GM23248 (cell line): ENCODE measurements around the gene VARS2. TPM values are rescaled to one million over a fixed set of nuclear protein-coding genes. Genes with fewer than 3 reads are reported as not detected.
"Not testable (repeated sequence)": the region's sequence is repeated elsewhere in the genome, so short reads cannot be mapped to it uniquely, and the experiment has no call there.

Experiments used
- DNase-seq: peaks from one replicate; pipeline ENCODE4 v3.0.0-alpha.2; 2015
- H2AFZ ChIP-seq: fragments of 200-600 bp; sonication (generic); 2 replicates; pipeline ENCODE4 v1.6.1; 2016; ENCODE audit warnings: antibody characterized with exemption
- H3F3A ChIP-seq: fragments of 200-600 bp; sonication (generic); 2 replicates; pipeline ENCODE4 v1.6.1; 2016; ENCODE audit warnings: mild to moderate bottlenecking, antibody characterized with exemption, mixed run types; ENCODE audit not compliant: insufficient read depth
- H3K27ac ChIP-seq: fragments of 200-600 bp; sonication (generic); 2 replicates; pipeline ENCODE4 v1.5.1; 2016; ENCODE audit warnings: mild to moderate bottlenecking
- H3K27me3 ChIP-seq: fragments of 200-600 bp; sonication (generic); replicated peaks from 2 replicates; pipeline ENCODE4 v1.6.1; 2016; ENCODE audit warnings: mild to moderate bottlenecking; ENCODE audit not compliant: insufficient read depth
- H3K36me3 ChIP-seq: fragments of 200-600 bp; sonication (generic); 2 replicates; pipeline ENCODE4 v1.6.1; 2016; ENCODE audit warnings: low read depth, mild to moderate bottlenecking
- H3K4me1 ChIP-seq: fragments of 200-600 bp; sonication (generic); 2 replicates; pipeline ENCODE4 v1.6.1; 2016; ENCODE audit warnings: mild to moderate bottlenecking; ENCODE audit not compliant: insufficient read depth
- H3K4me2 ChIP-seq: fragments of 200-600 bp; sonication (generic); one replicate; pipeline ENCODE4 v1.6.1; 2016; ENCODE audit warnings: mild to moderate bottlenecking; ENCODE audit not compliant: unreplicated experiment
- H3K4me3 ChIP-seq: fragments of 200-600 bp; sonication (generic); 2 replicates; pipeline ENCODE4 v1.5.1; 2016; ENCODE audit warnings: mild to moderate bottlenecking
- H3K79me2 ChIP-seq: fragments of 200-600 bp; sonication (generic); 2 replicates; pipeline ENCODE4 v1.6.1; 2016; ENCODE audit warnings: mild to moderate bottlenecking; ENCODE audit not compliant: insufficient read depth
- H3K9ac ChIP-seq: fragments of 200-600 bp; sonication (generic); 2 replicates; pipeline ENCODE4 v1.6.1; 2016; ENCODE audit warnings: mild to moderate bottlenecking
- H3K9me2 ChIP-seq: fragments of 200-600 bp; sonication (generic); 2 replicates; pipeline ENCODE4 v1.6.1; 2016; ENCODE audit warnings: mixed run types, mild to moderate bottlenecking, moderate library complexity; ENCODE audit not compliant: insufficient read depth
- H3K9me3 ChIP-seq: fragments of 200-600 bp; sonication (generic); one replicate; pipeline ENCODE4 v1.6.1; 2017; ENCODE audit warnings: low read depth
- H4K20me1 ChIP-seq: fragments of 200-600 bp; sonication (generic); 2 replicates; pipeline ENCODE4 v1.6.0; 2016; ENCODE audit not compliant: insufficient read depth
- EZH2 ChIP-seq: fragments of 200-600 bp; sonication (generic); IDR thresholded peaks from 2 replicates; pipeline ENCODE4 v1.6.1; 2018; ENCODE audit warnings: antibody characterized with exemption, mild to moderate bottlenecking; ENCODE audit not compliant: insufficient read depth, poor library complexity, severe bottlenecking
- EZH2phosphoT487 ChIP-seq: fragments of 200-600 bp; sonication (generic); IDR thresholded peaks from 2 replicates; pipeline ENCODE4 v1.6.1; 2018; ENCODE audit warnings: antibody characterized with exemption, moderate library complexity, mild to moderate bottlenecking, low read depth; ENCODE audit not compliant: insufficient read depth
- WGBS, 2 experiments: methylation state at CpG; one replicate each; pipeline ENCODE4 v1.1.6; 2015 to 2017; ENCODE audit warnings: low lambda C conversion rate in 2 of 2, low coverage in 1 of 2; ENCODE audit errors: missing lambda C conversion rate in 2 of 2; 5-methylcytosine and 5-hydroxymethylcytosine counted together
- in situ Hi-C: fragments of 300-500 bp; cut with MboI; formaldehyde crosslinking; loops from 2 replicates; pipeline ENCODE4 v1.15.0; 2020
- polyA plus RNA-seq: library from polyadenylated mRNA; unstranded; fragments of >200 nt; fragmentation: Nextera tagmentation; extraction: Ambion mirVana; gene quantifications from 2 replicates; pipeline ENCODE4 v1.2.1, GENCODE V29; 2016
- total RNA-seq: library from RNA; depleted of rRNA; stranded (reverse); fragments of >200 nt; shearing (Covaris generic); gene quantifications from 2 replicates; pipeline ENCODE4 v1.2.3, GENCODE V29; 2014

VARS2 gene
- total and polyA plus RNA-seq, 2 experiments from 2014 or later, result 9.9 to 20.8 TPM

GRCh38 chr6:30897882-30898281, 16.2 kb upstream of the VARS2 start:
- no peaks in the 10 kb centered on the region for H3K36me3 ChIP-seq

GRCh38 chr6:30898750-30899360, 15.2 kb upstream of the VARS2 start:
- WGBS, 2 experiments, result 79 to 80% methylated on average over 23 of the region's 23 CpGs
- H3K4me2 ChIP-seq, result no peak overlapping the region
- DNase-seq, result no peak
- H3K9me2 ChIP-seq, result no peaks in the 10 kb centered on the region
- H3K9me3 ChIP-seq, result no peaks in the 10 kb centered on the region
- no peaks in the 10 kb centered on the region for H4K20me1 ChIP-seq
- TF ChIP-seq EZH2, result no peak
- no peak for TF ChIP-seq EZH2phosphoT487
- no peaks in the 10 kb centered on the region for H3F3A ChIP-seq
- H3K4me3 ChIP-seq, result no peak overlapping the region
- no peaks in the 10 kb centered on the region for H3K36me3 ChIP-seq
- H2AFZ ChIP-seq, result no peak overlapping the region
- H3K27ac ChIP-seq, result no peak overlapping the region
- no peaks in the 10 kb centered on the region for H3K27me3 ChIP-seq
- H3K9ac ChIP-seq, result no peak overlapping the region
- in situ Hi-C loops, result no loop called here
- H3K79me2 ChIP-seq, result no peaks in the 10 kb centered on the region
- no peaks in the 10 kb centered on the region for H3K4me1 ChIP-seq

More at GRCh38 chr6:30897882-30898281, 16.2 kb upstream of the VARS2 start:
- Histone ChIP-seq H4K20me1 (no peaks in the 10 kb centered on the region), H3K9me2 (no peaks in the 10 kb centered on the region), H3K4me1 (no peaks in the 10 kb centered on the region), H3F3A (no peaks in the 10 kb centered on the region), H3K4me3 (no peak overlapping the region), H2AFZ (no peak overlapping the region), H3K79me2 (no peaks in the 10 kb centered on the region), H3K27me3 (no peaks in the 10 kb centered on the region), H3K27ac (no peak overlapping the region), H3K9me3 (no peaks in the 10 kb centered on the region), H3K4me2 (no peak overlapping the region), H3K9ac (no peak overlapping the region)
- no peak for DNase-seq
- in situ Hi-C loops, result no loop called here
- WGBS, 2 experiments, result 94 to 95% methylated on average over 15 to 16 of the region's 16 CpGs
- TF ChIP-seq EZH2phosphoT487 (no peak), EZH2 (no peak)

DNA sequence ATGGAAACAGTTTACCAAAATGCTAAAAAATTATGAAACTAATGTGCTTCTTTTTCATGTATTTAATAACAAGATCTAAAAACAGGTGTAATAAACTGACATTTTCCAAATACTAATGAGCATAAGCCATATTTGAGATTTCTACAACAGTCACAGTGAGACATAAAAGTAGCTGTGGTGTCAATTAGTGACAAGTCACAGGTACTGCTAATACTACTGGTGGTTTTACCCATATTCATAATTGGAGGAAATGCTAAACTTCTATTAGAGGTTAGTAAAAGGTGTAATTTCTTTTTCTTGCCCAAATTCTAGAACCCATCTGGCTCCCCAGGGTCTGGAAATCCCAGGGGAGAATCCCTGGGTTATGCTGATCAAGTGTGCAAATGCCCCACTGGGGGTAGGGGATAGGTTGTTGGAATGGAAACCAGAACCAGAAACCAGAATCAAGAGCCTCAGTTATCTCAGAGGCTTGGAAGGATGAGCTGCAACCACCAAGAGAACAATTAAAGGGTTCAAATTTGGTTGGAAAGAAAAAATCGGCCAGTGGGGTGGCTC, 13.1 kb upstream of the VARS2 start:
- Histone ChIP-seq H3F3A (0 out of 2 replicates have a peak, but pooled peaks cover 1% of the 10 kb centered on the region), H3K9me2 (no peaks in the 10 kb centered on the region), H2AFZ (no peak overlapping the region), H3K36me3 (no peaks in the 10 kb centered on the region), H3K79me2 (no peaks in the 10 kb centered on the region), H3K27me3 (no peaks in the 10 kb centered on the region), H3K4me2 (no peak overlapping the region), H4K20me1 (no peaks in the 10 kb centered on the region), H3K27ac (no peak overlapping the region), H3K4me1 (no peaks in the 10 kb centered on the region), H3K4me3 (no peak overlapping the region), H3K9ac (no peak overlapping the region), H3K9me3 (no peaks in the 10 kb centered on the region)
- no peak for DNase-seq
- 88 to 100% methylated on average over 1 of the region's 1 CpG for WGBS, 2 experiments
- no peak for TF ChIP-seq EZH2
- TF ChIP-seq EZH2phosphoT487, result no peak
- in situ Hi-C loops, result no loop called here

GRCh38 chr6:30901436-30901835, 12.6 kb upstream of the VARS2 start:
- no peaks in the 10 kb centered on the region for H3K9me3 ChIP-seq
- no peaks in the 10 kb centered on the region for H4K20me1 ChIP-seq
- no peak overlapping the region for H3K4me3 ChIP-seq
- 0 out of 2 replicates have a peak, but pooled peaks cover 6% of the 10 kb centered on the region for H3F3A ChIP-seq
- no peaks in the 10 kb centered on the region for H3K36me3 ChIP-seq
- no peaks in the 10 kb centered on the region for H3K27me3 ChIP-seq
- H3K79me2 ChIP-seq, result no peaks in the 10 kb centered on the region
- TF ChIP-seq EZH2 (no peak), EZH2phosphoT487 (no peak)
- H3K9ac ChIP-seq, result no peak overlapping the region
- H3K4me1 ChIP-seq, result no peaks in the 10 kb centered on the region
- no peak for DNase-seq
- in situ Hi-C loops, result no loop called here
- H3K4me2 ChIP-seq, result no peak overlapping the region
- H3K9me2 ChIP-seq, result no peaks in the 10 kb centered on the region
- H2AFZ ChIP-seq, result no peak overlapping the region
- no peak overlapping the region for H3K27ac ChIP-seq

GRCh38 chr6:30902196-30902595, 11.8 kb upstream of the VARS2 start:
- H2AFZ ChIP-seq, H3K27ac ChIP-seq, DNase-seq, in situ Hi-C loops, H3K9ac ChIP-seq, H3K4me2 ChIP-seq, H3K9me3 ChIP-seq, H4K20me1 ChIP-seq, H3K79me2 ChIP-seq, H3F3A ChIP-seq, H3K4me3 ChIP-seq, H3K27me3 ChIP-seq, H3K36me3 ChIP-seq, H3K9me2 ChIP-seq, H3K4me1 ChIP-seq: not testable (repeated sequence)
- 72 to 74% methylated on average over 9 of the region's 9 CpGs for WGBS, 2 experiments
